ENCODE measurements around the gene ELAC2. TPM values are rescaled to one million over a fixed set of nuclear protein-coding genes. Genes with fewer than 3 reads are reported as not detected.

The ELAC2 gene
- total and polyA plus RNA-seq, 10 donors: 29.4 to 110 (median 70.2) TPM

GRCh38 chr17:13054666-13055065, 36.8 kb upstream of the ELAC2 start:
- intact Hi-C loops (cut with DNase I; ENCODE audit: low total_unique reads): no loop called here

GRCh38 chr17:13051915-13052314, 34.1 kb upstream of the ELAC2 start:
- no peak for DNase-seq
- H3K4me3 ChIP-seq: no peak overlapping the region
- intact Hi-C loops (cut with DNase I; ENCODE audit: low total_unique reads): no loop called here
- peaks cover 0 to 6% (median 0%) of the 10 kb centered on the region in 7 donors for H3K27me3 ChIP-seq (replicated peaks in 1 of 7)
- WGBS, 5 donors: 69 to 86% (median 82%) methylated on average over 4 of the region's 4 CpGs
- no peaks in the 10 kb centered on the region for H3K9me3 ChIP-seq
- TF ChIP-seq CTCF (IDR thresholded peaks at IDR 0.05 in 8 of 11, conservative IDR thresholded peaks at IDR 0.05 in 3 of 11): no peak
- no peak for TF ChIP-seq POLR2AphosphoS5 (IDR thresholded peaks at IDR 0.05)
- TF ChIP-seq POLR2A (IDR thresholded peaks at IDR 0.05): no peak
- H3K36me3 ChIP-seq: no peaks in the 10 kb centered on the region
- H3K27ac ChIP-seq: no peak overlapping the region
- H3K4me1 ChIP-seq: no peaks in the 10 kb centered on the region

More at GRCh38 chr17:13054666-13055065, 36.8 kb upstream of the ELAC2 start:
- peaks cover 0 to 7% (median 0%) of the 10 kb centered on the region in 8 donors for H3K9me3 ChIP-seq
- H3K4me3 ChIP-seq: no peak overlapping the region
- DNase-seq: no peak
- peaks cover 0 to 3% (median 0%) of the 10 kb centered on the region in 7 donors for H3K27me3 ChIP-seq (replicated peaks in 1 of 7)
- WGBS, 5 donors: 59 to 68% (median 65%) methylated on average over 5 of the region's 5 CpGs
- no peak for TF ChIP-seq POLR2A (IDR thresholded peaks at IDR 0.05)
- no peak for TF ChIP-seq POLR2AphosphoS5 (IDR thresholded peaks at IDR 0.05)
- no peak for TF ChIP-seq CTCF (IDR thresholded peaks at IDR 0.05 in 8 of 11, conservative IDR thresholded peaks at IDR 0.05 in 3 of 11)
- no peaks in the 10 kb centered on the region for H3K4me1 ChIP-seq
- no peak overlapping the region for H3K27ac ChIP-seq
- H3K36me3 ChIP-seq: no peaks in the 10 kb centered on the region

- intact Hi-C loops (cut with DNase I; ENCODE audit: low total_unique reads): no loop called here
- Histone ChIP-seq H3K4me1 (no peaks in the 10 kb centered on the region), H3K9me3 (no peaks in the 10 kb centered on the region), H3K36me3 (no peaks in the 10 kb centered on the region), H3K27ac (no peak overlapping the region), H3K4me3 (no peak overlapping the region), H3K27me3 (replicated peaks in 1 of 7) (peaks cover 0 to 24% (median 0%) of the 10 kb centered on the region in 7 donors)
- WGBS, 5 donors: 64 to 70% (median 66%) methylated on average over 16 of the region's 16 CpGs
- DNase-seq: no peak
- no peak for TF ChIP-seq POLR2A (IDR thresholded peaks at IDR 0.05)
- no peak for TF ChIP-seq CTCF (IDR thresholded peaks at IDR 0.05 in 8 of 11, conservative IDR thresholded peaks at IDR 0.05 in 3 of 11)
- no peak for TF ChIP-seq POLR2AphosphoS5 (IDR thresholded peaks at IDR 0.05)
These were observed 29.3 kb upstream of the ELAC2 start for GRCh38 chr17:13047011-13047606.

- TF ChIP-seq CTCF (IDR thresholded peaks at IDR 0.05 in 8 of 11, conservative IDR thresholded peaks at IDR 0.05 in 3 of 11): no peak
- no peak for TF ChIP-seq POLR2AphosphoS5 (IDR thresholded peaks at IDR 0.05)
- TF ChIP-seq POLR2A (IDR thresholded peaks at IDR 0.05): no peak
- H3K27me3 ChIP-seq (replicated peaks in 1 of 7): peaks cover 0 to 31% (median 0%) of the 10 kb centered on the region in 7 donors
These were observed 28.5 kb upstream of the ELAC2 start for GRCh38 chr17:13046361-13046760.

More at GRCh38 chr17:13046361-13046760, 28.5 kb upstream of the ELAC2 start:
- no peaks in the 10 kb centered on the region for H3K9me3 ChIP-seq
- H3K4me3 ChIP-seq: no peak overlapping the region
- intact Hi-C loops (cut with DNase I; ENCODE audit: low total_unique reads): no loop called here
- 87 to 92% (median 88%) methylated on average over 12 of the region's 12 CpGs for WGBS, 5 donors
- no peak overlapping the region for H3K27ac ChIP-seq
- H3K36me3 ChIP-seq: no peaks in the 10 kb centered on the region
- DNase-seq: no peak
- no peaks in the 10 kb centered on the region for H3K4me1 ChIP-seq

Data from spleen (tissue), 11 donors.